T-helper 2 cell (primary cell): ENCODE results near the gene FUZ.

Experiments used
- DNase-seq, 5 experiments: peaks; one replicate each; pipeline versions ENCODE4 v3.0.0 to v3.0.0-alpha.2; 2012 to 2022
- total RNA-seq, 2 donors: gene quantifications; one replicate each; lab custom pipeline; 2026; lab: John Stamatoyannopoulos, UW

FUZ gene, protein sequence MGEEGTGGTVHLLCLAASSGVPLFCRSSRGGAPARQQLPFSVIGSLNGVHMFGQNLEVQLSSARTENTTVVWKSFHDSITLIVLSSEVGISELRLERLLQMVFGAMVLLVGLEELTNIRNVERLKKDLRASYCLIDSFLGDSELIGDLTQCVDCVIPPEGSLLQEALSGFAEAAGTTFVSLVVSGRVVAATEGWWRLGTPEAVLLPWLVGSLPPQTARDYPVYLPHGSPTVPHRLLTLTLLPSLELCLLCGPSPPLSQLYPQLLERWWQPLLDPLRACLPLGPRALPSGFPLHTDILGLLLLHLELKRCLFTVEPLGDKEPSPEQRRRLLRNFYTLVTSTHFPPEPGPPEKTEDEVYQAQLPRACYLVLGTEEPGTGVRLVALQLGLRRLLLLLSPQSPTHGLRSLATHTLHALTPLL
- 12.2 to 19.9 reads per million in 2 donors for total RNA-seq

DNA sequence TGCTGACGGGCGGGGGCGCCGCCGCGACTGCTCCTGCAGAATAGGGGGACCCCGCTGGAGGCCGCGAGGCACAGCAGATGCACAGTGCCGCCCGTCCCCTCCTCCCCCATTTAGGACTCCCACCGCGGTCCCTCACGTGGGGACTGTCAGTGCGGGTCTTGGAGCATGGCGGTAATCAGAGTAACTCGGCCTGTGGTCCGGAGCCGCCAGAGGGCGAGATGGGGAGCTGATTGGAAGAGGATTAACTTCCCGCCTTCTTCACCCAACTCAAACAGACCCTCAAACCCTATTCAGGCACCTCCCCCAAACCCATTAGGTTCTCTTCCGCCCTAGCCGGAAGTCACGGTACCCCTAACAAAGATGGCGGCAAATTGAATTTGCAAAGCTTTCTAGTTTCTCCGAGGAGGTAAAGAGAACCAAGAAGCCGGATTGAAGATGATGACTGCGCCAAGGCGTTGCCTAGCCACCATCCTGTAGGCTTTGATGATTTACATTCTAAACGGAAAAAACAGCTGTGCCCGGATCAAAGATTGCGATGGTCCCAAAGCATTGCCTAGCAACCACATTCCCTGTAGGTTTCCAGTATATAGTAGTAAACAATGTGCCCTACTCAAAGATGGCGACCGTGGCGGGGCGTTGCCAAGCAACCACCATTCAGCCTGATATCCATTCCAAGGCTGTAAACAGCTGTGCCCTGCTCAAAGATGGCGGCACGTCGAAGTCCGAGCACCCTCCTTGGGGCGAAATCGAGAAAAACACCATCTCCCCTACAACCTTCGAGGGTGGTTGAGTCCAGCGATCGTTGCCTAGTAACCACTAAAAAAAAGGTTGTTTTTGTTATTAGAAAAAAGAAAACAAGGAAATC, at the start of gene FUZ:
Gene FUZ, minus strand, starts transcription at position 296 of the 865 bp plus-strand sequence. Its CDS starts 186 bp downstream, at position 110.
- peak; percentile 73 to 97 (median 91) for DNase-seq

DNA sequence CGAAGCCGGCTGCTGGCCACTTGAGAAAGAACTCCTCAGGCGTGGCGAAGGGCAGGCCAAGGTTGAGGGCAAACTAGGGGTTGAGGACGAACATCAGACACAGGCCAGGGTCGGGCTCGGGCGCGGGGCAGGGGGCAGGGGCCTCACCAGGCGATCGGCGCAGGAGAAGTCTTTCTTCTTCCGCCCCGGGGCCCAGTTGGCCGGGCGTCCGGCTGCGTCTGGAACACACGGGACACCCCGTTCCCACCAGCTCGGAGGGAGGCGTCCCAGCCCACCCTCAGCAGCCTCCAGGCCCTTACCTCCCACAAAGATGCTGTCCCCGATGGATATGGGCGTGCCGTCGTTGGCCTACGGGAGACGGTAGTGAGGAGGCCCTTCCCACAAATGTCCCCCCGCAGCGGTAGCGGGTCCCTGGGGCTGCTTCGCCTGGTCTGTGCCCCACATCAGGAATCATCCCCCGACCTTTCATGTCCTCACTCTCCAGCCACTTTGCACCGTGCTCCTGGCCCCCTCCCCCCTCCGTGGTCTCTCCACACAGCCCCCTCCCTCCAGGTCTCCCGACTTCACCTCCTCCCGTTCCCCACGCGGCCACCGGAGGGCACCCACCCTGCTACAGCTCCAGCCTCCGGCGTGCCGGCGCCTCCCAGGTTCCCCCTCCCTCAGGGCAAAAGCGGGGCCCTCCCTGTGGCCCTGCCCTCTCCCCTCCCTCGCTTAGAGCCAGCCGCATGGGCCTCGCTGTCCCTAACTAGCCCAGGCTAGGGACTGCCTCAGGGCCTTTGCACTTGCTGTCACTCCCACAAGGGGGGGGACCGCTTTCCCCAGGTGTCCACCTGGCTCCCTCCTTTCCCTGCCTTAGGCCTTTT, 49.5 kb upstream of the FUZ start:
- DNase-seq: peak in 1 of 5 experiments; percentile 51

DNA sequence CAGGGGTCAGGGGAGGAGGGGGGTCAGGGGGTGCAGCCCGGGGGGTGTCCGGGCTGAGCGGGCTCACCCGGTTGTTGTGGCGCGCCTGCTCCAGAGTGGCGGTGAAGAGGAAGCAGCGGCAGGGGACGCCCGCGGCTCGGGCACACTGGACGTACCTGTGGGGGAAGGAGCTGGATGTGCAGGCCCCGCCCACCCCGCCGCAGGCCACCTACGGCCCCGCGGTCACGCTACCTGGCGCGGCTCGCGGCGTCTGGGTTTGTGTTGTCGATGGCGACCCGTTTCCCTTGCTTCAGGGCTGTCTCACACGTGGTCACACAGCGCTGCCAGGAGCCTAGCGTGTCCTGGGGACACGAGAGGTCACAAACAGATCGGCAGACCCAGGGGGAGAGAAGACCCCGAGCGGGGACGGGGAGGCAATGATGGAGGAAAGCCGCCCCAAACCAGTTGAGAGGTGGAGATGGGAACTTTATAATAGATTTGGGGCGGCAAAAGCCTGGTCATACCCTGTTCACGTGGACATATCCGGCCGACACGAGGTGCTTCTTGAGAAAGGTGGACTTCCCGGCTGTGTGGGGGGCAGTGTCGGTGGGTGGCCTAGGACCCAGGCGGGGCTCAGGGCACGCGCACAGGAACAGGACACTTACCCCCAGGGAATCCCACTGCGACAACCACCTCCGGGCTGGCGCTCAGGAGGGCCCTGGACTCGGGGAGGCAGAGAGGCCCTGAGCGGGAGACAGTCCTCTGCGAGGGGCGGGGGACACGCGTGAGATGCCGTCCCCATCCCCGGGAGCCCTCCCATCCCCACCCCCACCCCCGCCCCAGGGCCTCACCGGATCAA, 48.7 kb upstream of the FUZ start:
- no peak for DNase-seq

DNA sequence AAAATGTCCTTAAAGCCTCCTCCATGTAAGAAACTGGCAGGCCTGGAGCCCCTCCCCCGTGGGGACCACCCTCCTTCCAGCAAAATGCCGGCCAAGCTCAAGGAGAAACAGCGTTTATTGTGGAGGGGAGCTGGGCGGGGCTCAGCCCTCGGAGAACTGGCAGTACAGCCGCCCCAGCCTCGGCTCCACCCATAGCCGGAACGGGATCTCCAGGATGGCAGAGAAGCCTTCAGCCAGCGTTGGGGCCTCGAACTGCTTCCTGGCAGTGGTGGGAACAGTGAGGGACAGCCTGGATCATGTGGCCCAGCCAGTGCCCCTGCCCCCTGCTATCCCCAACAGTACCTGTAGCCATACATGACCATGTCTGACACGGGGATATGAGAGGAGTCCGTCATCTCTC, 48.0 kb upstream of the FUZ start:
- DNase-seq: no peak

DNA sequence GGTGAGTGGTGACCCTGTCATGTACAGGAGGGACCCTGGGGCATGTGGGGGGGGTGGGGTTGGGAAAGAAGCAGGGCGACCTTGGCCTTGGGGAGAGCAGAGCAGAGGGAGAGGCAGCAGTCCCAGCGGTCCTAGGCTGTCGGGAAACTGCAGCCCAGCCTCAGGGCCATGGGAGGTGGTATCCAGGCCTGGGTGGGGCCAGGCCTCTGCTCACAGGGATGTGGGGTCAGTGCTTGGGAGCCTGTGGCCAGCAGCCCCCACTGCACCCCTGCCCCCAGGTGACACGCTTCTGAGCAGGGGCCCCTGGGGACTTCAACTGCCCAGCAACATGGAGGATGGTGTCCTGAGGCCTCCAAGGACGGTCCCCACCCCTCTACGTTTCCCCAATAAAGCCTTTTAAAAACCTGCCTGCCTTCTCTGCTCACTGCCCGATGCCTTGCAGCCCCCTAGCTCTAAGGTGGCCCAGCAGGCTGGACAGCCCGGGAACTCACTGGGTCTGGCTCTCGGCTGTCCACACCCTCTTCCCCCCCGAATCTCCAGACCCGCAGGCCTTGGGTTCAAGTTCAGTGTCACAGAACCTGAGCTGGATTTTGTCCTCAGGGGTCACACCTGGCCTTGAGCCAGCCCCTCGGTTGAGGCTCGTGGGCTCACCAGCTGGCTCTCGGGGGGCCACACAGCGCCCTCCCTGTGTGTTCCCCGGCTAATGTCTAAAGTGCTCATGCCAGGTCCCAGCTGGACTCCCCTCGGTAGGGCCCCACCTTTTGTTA, 47.4 kb upstream of the FUZ start:
- no peak for DNase-seq

DNA sequence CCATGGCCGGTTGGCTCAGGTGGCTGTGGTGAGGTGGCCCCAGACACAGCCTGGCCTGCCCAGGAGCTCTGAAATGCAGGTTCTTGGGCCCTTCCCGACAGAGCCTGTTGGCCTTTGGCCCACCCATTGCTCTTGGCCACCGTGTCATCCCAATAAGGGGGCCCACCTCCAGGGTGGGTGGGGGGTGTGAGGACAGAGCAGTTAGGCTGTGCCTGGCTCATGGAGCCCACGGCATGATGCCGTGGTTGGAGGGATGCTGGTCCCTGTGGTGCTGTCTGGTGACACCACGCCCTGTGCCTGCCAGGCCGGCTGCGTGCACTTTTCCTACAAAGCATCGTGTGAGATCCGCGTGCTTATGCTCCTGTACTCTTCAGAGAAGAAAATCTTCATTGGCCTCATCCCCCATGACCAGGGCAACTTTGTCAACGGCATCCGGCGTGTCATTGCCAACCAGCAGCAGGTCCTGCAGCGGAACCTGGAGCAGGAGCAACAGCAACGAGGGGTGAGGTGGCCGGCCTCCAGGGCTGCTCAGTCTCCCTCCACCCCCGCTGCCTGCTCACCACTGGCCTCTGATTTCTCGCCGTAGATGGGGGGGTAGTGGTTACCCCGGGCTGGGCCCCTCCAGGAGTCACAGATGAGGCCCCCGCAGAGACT, 46.7 kb upstream of the FUZ start:
- DNase-seq: no peak

DNA sequence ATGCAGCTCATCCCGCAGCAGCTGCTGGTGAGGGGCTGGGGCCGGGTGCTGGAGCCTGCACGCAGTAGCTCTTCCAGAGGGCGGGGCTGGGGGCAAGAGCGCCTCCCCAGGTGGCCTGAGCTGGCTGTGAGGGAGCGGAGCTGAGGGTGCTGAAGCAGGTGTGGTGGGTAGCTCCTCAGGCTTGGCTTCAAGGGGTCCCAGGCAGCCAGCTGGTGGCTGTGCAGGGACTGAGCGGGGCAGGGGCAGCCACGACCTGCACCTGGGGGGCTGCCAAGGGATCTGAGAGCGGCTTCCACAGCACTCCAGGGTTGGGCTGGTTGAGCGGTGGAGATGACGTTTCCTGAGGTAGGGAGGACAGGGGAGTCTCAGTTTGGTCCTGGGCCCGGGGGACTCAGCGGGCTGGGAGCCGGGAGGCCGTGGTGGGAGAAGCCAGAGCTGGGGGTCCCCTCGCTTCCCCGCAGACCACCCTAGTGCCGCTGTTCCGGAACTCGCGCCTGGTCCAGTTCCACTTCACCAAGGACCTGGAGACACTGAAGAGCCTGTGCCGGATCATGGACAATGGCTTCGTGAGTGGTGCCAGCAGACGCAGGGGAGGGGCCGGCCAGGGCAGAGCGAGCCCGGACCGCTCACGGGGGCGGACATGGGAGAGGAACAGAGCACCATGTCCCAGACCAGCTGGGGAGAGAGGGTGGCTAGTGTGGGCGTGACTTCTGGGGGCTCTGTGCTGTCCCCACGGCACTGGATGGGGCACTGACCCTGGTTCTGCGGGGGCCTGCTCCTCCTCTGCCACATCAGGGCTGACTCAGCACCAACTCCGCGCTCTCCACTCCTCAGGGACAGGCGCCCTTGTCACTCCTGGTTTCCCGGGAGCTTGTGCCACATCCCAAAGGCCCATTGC, 45.2 kb upstream of the FUZ start:
- no peak for DNase-seq

DNA sequence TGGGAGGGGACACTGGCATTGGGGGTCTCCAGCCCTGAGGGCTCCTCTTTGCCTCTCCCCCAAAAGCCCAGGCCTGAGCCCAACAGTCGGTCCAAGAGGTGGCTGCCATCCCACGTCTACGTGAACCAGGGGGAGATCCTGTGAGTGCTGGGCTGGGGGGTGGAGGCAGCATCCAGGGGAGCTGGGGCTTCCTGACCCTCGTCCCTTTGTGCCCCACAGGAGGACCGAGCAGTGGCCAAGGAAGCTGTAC, 44.7 kb upstream of the FUZ start:
- DNase-seq: no peak

DNA sequence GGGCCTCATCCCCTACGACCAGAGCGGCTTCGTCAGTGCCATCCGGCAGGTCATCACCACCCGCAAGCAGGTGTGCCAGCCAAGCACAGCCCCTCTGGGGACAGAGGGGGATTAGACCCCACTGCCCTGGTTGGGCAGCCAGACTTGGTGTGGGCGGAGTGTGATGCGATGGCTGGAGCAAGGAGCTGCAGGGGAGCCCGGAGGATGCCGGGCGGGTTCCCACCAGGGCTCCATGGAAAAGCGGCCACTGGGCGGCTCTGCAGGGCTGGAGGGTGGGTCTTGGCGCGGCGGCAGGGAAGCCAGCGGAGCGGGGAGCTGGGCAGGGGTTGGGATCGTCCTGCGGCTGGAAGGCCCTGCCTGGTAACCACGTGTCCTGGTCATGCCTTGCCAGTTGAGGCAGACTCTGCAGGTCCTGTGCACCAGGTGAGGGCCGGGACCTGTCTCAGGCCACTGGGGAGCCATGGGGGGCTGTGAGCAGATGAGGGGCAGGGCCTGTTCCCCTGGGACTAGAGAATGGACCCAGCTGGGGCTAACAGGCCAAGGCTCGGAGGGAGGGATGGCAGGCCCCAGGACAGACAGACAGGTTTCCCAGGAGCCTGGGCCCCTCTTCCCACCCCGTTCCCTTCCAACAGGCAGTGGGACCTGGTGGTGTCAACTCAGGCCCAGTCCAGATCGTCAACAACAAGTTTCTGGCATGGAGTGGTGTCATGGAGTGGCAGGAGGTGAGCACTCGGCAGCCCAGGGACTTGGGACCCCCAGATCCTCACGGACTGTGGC, 44.2 kb upstream of the FUZ start:
- no peak for DNase-seq

DNA sequence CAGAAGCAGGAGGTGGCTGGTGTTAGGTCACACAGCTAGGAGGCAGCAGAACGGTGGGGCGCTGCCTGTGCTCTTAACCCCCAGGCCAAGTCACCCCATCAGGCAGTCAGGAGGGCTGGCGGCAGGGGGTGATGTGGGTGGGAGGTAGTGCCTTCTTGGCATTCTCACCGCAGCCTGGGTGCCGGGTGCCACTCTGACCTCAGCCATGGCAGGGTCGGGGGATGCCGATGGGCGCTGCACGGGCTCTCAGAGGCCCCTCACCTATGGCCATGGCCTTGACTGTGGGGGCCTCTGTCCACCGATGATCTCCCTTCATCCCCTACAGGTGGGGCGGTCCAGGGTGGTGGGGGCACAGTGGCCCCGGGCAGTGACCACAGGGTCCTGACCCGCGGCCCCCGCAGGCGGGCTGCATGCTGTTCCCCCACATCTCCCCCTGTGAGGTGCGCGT, 43.5 kb upstream of the FUZ start:
- no peak for DNase-seq

DNA sequence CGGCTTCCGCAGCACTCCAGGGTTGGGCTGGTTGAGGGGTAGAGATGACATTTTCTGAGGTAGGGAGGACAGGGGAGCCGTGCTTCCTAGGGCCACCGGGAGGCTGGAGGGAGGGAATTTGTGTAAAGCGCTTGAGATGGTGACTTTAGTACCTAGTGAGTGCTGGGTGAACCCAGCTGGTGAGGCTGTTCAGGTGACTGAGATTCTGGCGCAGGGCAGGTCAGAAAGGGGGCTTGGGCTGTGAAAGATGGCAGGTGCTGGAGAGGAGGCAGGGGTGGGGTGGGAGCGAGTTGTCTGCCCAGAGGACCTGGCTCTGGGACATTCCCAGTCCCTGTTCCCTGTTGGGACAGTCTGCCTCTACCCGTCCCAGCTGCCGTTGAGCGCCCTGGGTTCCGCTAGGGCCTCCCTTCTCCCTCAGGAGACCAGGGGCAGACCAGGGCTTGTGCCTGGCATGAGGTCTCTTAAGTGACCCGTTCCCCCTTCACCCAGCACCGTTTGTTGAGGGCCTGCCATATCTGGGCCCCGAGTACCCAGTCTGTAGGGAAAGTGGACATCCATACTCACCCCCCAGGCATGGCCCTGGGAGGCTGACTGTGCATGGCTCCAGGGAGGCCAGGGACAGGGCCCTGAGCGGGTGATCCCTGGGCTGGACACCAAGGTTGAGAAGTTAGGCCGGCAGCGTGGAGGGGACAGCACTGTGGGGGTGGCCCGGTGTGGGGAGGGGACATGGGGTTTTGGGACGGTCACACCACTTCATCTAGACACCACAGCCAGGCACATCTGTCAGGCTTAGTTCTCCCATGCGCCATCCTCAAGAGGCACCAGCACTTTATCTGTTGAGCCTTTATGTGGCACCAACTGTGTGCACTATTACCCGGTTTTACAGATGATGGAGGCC, 42.8 kb upstream of the FUZ start:
- no peak for DNase-seq

DNA sequence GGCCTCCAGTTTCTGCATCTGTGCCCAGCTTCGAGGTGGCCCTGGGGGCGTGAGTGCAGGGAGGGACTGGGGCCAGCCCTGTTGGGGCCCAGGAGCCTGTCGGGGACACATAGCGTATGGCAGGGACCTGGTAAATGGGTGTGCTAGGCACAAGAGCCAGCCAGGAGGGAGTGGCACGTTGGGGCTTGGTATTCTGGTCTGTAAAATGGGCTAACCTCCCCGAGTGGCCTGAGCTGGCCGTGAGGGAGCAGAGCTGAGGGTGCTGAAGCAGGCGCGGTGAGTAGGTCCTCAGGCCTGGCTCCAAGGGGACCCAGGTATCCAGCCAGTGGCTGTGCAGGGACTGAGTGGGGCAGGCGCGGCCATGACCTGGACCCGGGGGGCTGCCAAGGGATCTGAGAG, 42.2 kb upstream of the FUZ start:
- DNase-seq: no peak

DNA sequence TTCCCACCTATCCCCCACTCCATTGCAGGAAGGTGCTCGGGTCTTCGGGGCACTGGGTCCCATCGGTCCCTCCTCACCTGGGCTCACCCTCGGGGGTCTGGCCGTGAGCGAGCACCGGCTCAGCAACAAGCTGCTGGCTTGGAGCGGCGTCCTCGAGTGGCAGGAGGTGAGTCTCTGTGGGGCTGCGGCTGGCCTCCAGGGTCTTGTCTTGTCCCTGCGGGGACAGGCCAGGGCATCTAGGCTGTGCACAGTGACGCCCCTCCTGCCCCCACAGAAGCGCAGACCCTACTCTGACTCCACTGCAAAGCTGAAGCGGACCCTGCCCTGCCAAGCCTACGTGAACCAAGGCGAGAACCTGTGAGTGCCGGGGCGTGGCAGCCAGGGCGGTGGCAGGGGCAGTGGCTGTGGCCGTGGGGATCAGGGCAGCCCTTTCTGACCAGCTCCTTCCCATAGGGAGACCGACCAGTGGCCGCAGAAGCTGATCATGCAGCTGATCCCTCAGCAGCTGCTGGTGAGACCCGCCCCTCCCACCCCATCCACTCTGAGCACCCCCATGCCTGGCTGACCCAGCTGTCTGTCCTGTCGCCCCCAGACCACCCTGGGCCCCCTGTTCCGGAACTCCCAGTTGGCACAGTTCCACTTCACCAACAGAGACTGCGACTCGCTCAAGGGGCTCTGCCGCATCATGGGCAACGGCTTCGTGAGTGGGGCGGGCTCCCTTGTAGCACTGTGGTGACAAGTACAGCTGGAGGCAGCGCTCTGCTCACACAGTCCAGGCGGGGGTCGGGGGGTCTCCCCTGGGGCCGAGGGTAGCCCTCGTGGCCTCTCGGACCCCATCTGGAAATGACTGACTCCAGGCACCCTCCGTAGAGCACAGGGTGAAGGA, 41.5 kb upstream of the FUZ start:
- no peak for DNase-seq

DNA sequence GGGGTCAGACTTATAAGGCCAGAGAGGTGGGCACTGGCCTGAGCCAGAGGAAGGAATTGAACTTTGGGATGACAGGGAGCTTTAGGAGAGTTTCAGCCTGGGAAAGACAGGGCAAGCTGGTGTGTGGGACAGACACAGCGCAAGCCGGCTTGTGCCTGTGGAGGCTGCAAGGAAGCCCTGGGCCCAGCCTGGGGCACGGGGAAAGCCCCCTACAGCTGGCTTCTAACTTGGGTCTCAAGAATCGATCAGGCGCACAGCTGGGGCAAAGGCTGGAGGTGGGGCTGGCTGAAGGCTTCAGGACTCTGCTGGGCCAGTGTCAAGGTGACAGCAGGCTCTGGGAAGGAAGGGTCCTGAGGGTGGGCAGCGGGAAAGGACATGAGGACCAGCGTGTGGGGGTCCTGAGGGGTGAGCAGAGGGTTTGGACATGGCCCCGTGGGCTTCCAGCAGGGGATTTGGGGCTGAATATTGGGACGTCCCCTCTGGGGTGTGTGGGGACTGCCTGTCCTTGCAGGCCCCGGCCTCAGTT, 40.8 kb upstream of the FUZ start:
- DNase-seq: no peak

DNA sequence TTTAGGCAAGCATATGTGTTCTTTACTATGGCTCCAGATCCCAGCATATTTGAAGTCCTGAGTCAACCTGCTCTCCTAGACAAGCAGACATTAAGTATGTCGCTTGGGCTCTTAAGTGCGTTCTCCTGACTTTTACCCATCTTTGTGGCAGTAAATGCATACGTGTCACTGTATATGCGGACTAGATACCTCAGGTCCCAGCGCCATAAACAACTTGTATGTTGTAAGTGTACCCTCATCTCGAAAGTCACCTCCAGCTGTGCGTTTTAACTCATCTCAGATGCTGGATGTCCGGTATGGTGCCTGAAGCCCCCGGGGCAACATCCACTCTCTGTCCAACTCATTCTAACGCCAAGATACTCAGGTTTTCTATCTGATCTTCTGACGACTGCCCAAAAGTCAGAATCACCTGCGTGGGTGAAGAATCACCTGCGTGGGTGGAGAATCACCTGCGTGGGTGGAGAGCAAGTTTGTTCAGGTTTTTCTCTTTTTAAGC, 39.6 kb upstream of the FUZ start:
- no peak for DNase-seq
